LNCAP (cell line): ENCODE measurements around the gene GPNMB.
A peak's percentile ranks its signal among the peaks of the same experiment; 100 is the strongest.

ENCODE experiments used
- CTCF ChIP-seq: fragments of 450-650 bp; IDR thresholded peaks from 2 replicates; pipeline ENCODE4 v1.5.1; 2017; ENCODE audit warnings: mild to moderate bottlenecking

GPNMB gene

GRCh38 chr7:23275912-23276311 is 29.3 kb downstream of the GPNMB start:
- TF ChIP-seq CTCF = no peak

GRCh38 chr7:23276376-23276775 is 29.8 kb downstream of the GPNMB start:
- no peak; the same call in 1 of the 2 replicates for TF ChIP-seq CTCF

- TF ChIP-seq CTCF = no peak
These were observed 30.4 kb downstream of the GPNMB start for GRCh38 chr7:23276947-23277346.

GRCh38 chr7:23277359-23277989 is 30.9 kb downstream of the GPNMB start:
- TF ChIP-seq CTCF = peak; percentile 74

GRCh38 chr7:23279819-23280525 is 33.4 kb downstream of the GPNMB start:
- TF ChIP-seq CTCF = no peak

GRCh38 chr7:23283086-23283485 is 36.5 kb downstream of the GPNMB start:
- TF ChIP-seq CTCF = no peak

GRCh38 chr7:23284871-23285270 is 38.3 kb downstream of the GPNMB start:
- TF ChIP-seq CTCF = no peak
